Measurements from ENCODE around the gene GINS1.

- TF ChIP-seq, protein P1, sequence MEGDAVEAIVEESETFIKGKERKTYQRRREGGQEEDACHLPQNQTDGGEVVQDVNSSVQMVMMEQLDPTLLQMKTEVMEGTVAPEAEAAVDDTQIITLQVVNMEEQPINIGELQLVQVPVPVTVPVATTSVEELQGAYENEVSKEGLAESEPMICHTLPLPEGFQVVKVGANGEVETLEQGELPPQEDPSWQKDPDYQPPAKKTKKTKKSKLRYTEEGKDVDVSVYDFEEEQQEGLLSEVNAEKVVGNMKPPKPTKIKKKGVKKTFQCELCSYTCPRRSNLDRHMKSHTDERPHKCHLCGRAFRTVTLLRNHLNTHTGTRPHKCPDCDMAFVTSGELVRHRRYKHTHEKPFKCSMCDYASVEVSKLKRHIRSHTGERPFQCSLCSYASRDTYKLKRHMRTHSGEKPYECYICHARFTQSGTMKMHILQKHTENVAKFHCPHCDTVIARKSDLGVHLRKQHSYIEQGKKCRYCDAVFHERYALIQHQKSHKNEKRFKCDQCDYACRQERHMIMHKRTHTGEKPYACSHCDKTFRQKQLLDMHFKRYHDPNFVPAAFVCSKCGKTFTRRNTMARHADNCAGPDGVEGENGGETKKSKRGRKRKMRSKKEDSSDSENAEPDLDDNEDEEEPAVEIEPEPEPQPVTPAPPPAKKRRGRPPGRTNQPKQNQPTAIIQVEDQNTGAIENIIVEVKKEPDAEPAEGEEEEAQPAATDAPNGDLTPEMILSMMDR (IDR thresholded peaks at IDR 0.05; ENCODE audit: insufficient read depth, low read length), result no peak
- TF ChIP-seq REST (IDR thresholded peaks at IDR 0.05; ENCODE audit: insufficient replicate concordance, low read depth) (no peak), GABPA (IDR thresholded peaks at IDR 0.05; ENCODE audit: low read depth) (no peak), POLR2AphosphoS5 (IDR thresholded peaks at IDR 0.05; ENCODE audit: low read depth) (no peak)
Measured at GRCh38 chr20:25461281-25461650, 53.8 kb downstream of the GINS1 start.

All from HL-60 (cell line).